Glutamatergic neuron (in vitro differentiated cells): ENCODE data around the gene ACVR1B. TPM values are rescaled to one million over a fixed set of nuclear protein-coding genes. Genes with fewer than 3 reads are reported as not detected.

Experiments
- DNase-seq: peaks from one replicate; pipeline ENCODE4 v3.0.0; 2022
- H3K27ac Mint-ChIP-seq: one replicate; pipeline ENCODE4 v1.8.0; 2020; ENCODE audit warnings: mild to moderate bottlenecking, mixed read lengths, inconsistent platforms; ENCODE audit not compliant: unreplicated experiment
- H3K27me3 Mint-ChIP-seq: one replicate; pipeline ENCODE4 v1.8.0; 2020; ENCODE audit warnings: mild to moderate bottlenecking, moderate library complexity, mixed read lengths, inconsistent platforms; ENCODE audit not compliant: unreplicated experiment
- H3K36me3 Mint-ChIP-seq: one replicate; pipeline ENCODE4 v1.8.0; 2020; ENCODE audit warnings: mild to moderate bottlenecking, mixed read lengths, inconsistent platforms; ENCODE audit not compliant: unreplicated experiment
- H3K4me1 Mint-ChIP-seq: one replicate; pipeline ENCODE4 v1.8.0; 2020; ENCODE audit warnings: mild to moderate bottlenecking, low read depth, mixed read lengths, inconsistent platforms; ENCODE audit not compliant: unreplicated experiment
- H3K4me3 Mint-ChIP-seq: one replicate; pipeline ENCODE4 v1.8.0; 2020; ENCODE audit warnings: mild to moderate bottlenecking, mixed read lengths, inconsistent platforms; ENCODE audit not compliant: unreplicated experiment
- H3K9me3 Mint-ChIP-seq: one replicate; pipeline ENCODE4 v1.8.0; 2020; ENCODE audit warnings: mild to moderate bottlenecking, moderate library complexity, mixed read lengths, inconsistent platforms; ENCODE audit not compliant: unreplicated experiment
- CTCF ChIP-seq: fragments of 200-600 bp; sonication (generic); IDR thresholded peaks from one replicate; pipeline ENCODE4 v1.5.0; 2021; ENCODE audit not compliant: partially characterized antibody, unreplicated experiment
- total RNA-seq: library from RNA; stranded (reverse); fragmentation: NEBNext Ultra II Directional; extraction: Animal tissue kit (Norgen Biotek cat#: 25700); gene quantifications from one replicate; pipeline ENCODE4 v1.2.1, GENCODE V29; 2021; ENCODE audit not compliant: unreplicated experiment

The ACVR1B gene
- total RNA-seq, 1 donor from 2014 or later, result 50.2 TPM

GRCh38 chr12:51985154-51985835, 33.8 kb downstream of the ACVR1B start:
- Mint-ChIP-seq H3K4me3 (no peak overlapping the region), H3K9me3 (peaks cover 3% of the 10 kb centered on the region), H3K27ac (no peak overlapping the region), H3K36me3 (no peaks in the 10 kb centered on the region), H3K4me1 (peaks cover 11% of the 10 kb centered on the region), H3K27me3 (no peaks in the 10 kb centered on the region)
- no peak for TF ChIP-seq CTCF
- DNase-seq, result no peak

- Mint-ChIP-seq H3K4me1 (peaks cover 11% of the 10 kb centered on the region), H3K27me3 (no peaks in the 10 kb centered on the region), H3K9me3 (peaks cover 3% of the 10 kb centered on the region), H3K36me3 (no peaks in the 10 kb centered on the region), H3K27ac (no peak overlapping the region), H3K4me3 (no peak overlapping the region)
- no peak for DNase-seq
- TF ChIP-seq CTCF, result no peak
Measured at GRCh38 chr12:51986834-51987233, 35.3 kb downstream of the ACVR1B start.

- Mint-ChIP-seq H3K4me3 (no peak overlapping the region), H3K9me3 (peaks cover 1% of the 10 kb centered on the region), H3K36me3 (no peaks in the 10 kb centered on the region), H3K27me3 (peaks cover 2% of the 10 kb centered on the region), H3K4me1 (peaks cover 16% of the 10 kb centered on the region), H3K27ac (no peak overlapping the region)
- no peak for DNase-seq
- TF ChIP-seq CTCF, result no peak
Measured at GRCh38 chr12:51992246-51992645, 40.7 kb downstream of the ACVR1B start.

- H3K27ac Mint-ChIP-seq, result no peak overlapping the region
- peaks cover 1% of the 10 kb centered on the region for H3K9me3 Mint-ChIP-seq
- peaks cover 4% of the 10 kb centered on the region for H3K36me3 Mint-ChIP-seq
- H3K4me3 Mint-ChIP-seq, result no peak overlapping the region
- peaks cover 18% of the 10 kb centered on the region for H3K4me1 Mint-ChIP-seq
- H3K27me3 Mint-ChIP-seq, result peaks cover 2% of the 10 kb centered on the region
- no peak for TF ChIP-seq CTCF
- no peak for DNase-seq
Measured at GRCh38 chr12:51994539-51994820, 43.0 kb downstream of the ACVR1B start.

- DNase-seq, result no peak
- no peak for TF ChIP-seq CTCF
- Mint-ChIP-seq H3K4me3 (no peak overlapping the region), H3K9me3 (no peaks in the 10 kb centered on the region), H3K36me3 (peaks cover 5% of the 10 kb centered on the region), H3K27me3 (peaks cover 2% of the 10 kb centered on the region), H3K27ac (no peak overlapping the region), H3K4me1 (peaks cover 18% of the 10 kb centered on the region)
Measured at GRCh38 chr12:51994959-51995358, 43.5 kb downstream of the ACVR1B start.
